Bronchial epithelial cell (primary cell): ENCODE data around the gene OR8G5. TPM values are rescaled to one million over a fixed set of nuclear protein-coding genes. Genes with fewer than 3 reads are reported as not detected.

Experiments used
- DNase-seq: peaks from one replicate; pipeline ENCODE4 v3.0.0-alpha.2; 2010; ENCODE audit warnings: low read depth
- FAIRE-seq: peaks from 2 replicates; lab custom pipeline; 2011; peaks lifted over from hg19 to GRCh38; lab: Jason Lieb, UNC
- H3K27me3 ChIP-seq: 2 replicates; pipeline ENCODE4 v1.5.1; 2011; ENCODE audit warnings: low read length; ENCODE audit not compliant: control insufficient read depth, insufficient read depth
- H3K36me3 ChIP-seq: 2 replicates; pipeline ENCODE4 v1.5.1; 2011; ENCODE audit warnings: low read length; ENCODE audit not compliant: control insufficient read depth, insufficient read depth
- H3K4me3 ChIP-seq: 2 replicates; pipeline ENCODE4 v1.5.1; 2011; ENCODE audit warnings: mild to moderate bottlenecking, low read depth, low read length, control low read depth
- CTCF ChIP-seq: IDR thresholded peaks from 2 replicates; pipeline ENCODE4 v1.5.1; 2011; ENCODE audit warnings: mild to moderate bottlenecking, moderate library complexity, low read length, control low read depth, inconsistent platforms; ENCODE audit not compliant: insufficient read depth, severe bottlenecking
- total RNA-seq: library from RNA; depleted of rRNA; stranded (reverse); fragments of >200 nt; gene quantifications from 2 replicates; pipeline ENCODE4 v1.2.1, GENCODE V29; 2014

OR8G5 gene
- total RNA-seq = not detected in 2 replicates

GRCh38 chr11:124256076-124256475 is at the start of gene OR8G5:
Gene OR8G5, plus strand, starts transcription at chr11:124256376. Its CDS starts 8,556 bp downstream, at chr11:124264932.
- H3K36me3 ChIP-seq = no peaks in the 10 kb centered on the region
- H3K4me3 ChIP-seq = no peak within 1 kb of the TSS
- no peaks in the 10 kb centered on the region for H3K27me3 ChIP-seq
- no peak for TF ChIP-seq CTCF
- no peak for FAIRE-seq
- no peak for DNase-seq

GRCh38 chr11:124207102-124207792 is 48.9 kb upstream of the OR8G5 start:
- Histone ChIP-seq H3K27me3 (no peaks in the 10 kb centered on the region), H3K4me3 (no peak overlapping the region), H3K36me3 (no peaks in the 10 kb centered on the region)
- TF ChIP-seq CTCF = no peak
- peak; percentile 3 for DNase-seq
- no peak for FAIRE-seq

GRCh38 chr11:124209824-124210357 is 46.3 kb upstream of the OR8G5 start:
- TF ChIP-seq CTCF = no peak

GRCh38 chr11:124210421-124210820 is 45.8 kb upstream of the OR8G5 start:
- no peak for FAIRE-seq
- H3K4me3 ChIP-seq = no peak overlapping the region
- DNase-seq = no peak
- no peaks in the 10 kb centered on the region for H3K36me3 ChIP-seq
- no peaks in the 10 kb centered on the region for H3K27me3 ChIP-seq
- no peak for TF ChIP-seq CTCF

More at GRCh38 chr11:124209824-124210357, 46.3 kb upstream of the OR8G5 start:
- no peak for DNase-seq
- no peaks in the 10 kb centered on the region for H3K36me3 ChIP-seq
- no peaks in the 10 kb centered on the region for H3K27me3 ChIP-seq
- FAIRE-seq = no peak
- H3K4me3 ChIP-seq = no peak overlapping the region

GRCh38 chr11:124211321-124211720 is 44.9 kb upstream of the OR8G5 start:
- Histone ChIP-seq H3K4me3 (no peak overlapping the region), H3K36me3 (no peaks in the 10 kb centered on the region), H3K27me3 (no peaks in the 10 kb centered on the region)
- DNase-seq (no peak), FAIRE-seq (no peak)
- TF ChIP-seq CTCF = no peak

- FAIRE-seq (no peak), DNase-seq (no peak)
- no peaks in the 10 kb centered on the region for H3K36me3 ChIP-seq
- no peak for TF ChIP-seq CTCF
- no peaks in the 10 kb centered on the region for H3K27me3 ChIP-seq
- H3K4me3 ChIP-seq = no peak overlapping the region
Measured at GRCh38 chr11:124214027-124214426, 42.1 kb upstream of the OR8G5 start.
